NB4 (cell line): Measurements from ENCODE around the gene VAV3.

Experiments
- DNase-seq: peaks from one replicate; pipeline ENCODE4 v3.0.0; 2010; ENCODE audit warnings: low read depth
- H3K4me3 ChIP-seq: one replicate; pipeline ENCODE4 v1.5.1; 2011; ENCODE audit warnings: mild to moderate bottlenecking, low read depth, low read length, moderate library complexity
- MYC ChIP-seq: IDR thresholded peaks from 2 replicates; pipeline ENCODE4 v1.6.1; 2011; ENCODE audit warnings: low read depth, low read length
- POLR2A ChIP-seq: IDR thresholded peaks from 2 replicates; pipeline ENCODE4 v1.6.1; 2011; ENCODE audit warnings: mild to moderate bottlenecking; ENCODE audit not compliant: insufficient read length; ENCODE audit errors: extremely low read depth
- TF ChIP-seq, protein P1 (sequence below): IDR thresholded peaks from one replicate; pipeline ENCODE4 v1.5.1; 2012; ENCODE audit warnings: low read depth, low read length
- TF ChIP-seq, protein P2 (sequence below): IDR thresholded peaks from 2 replicates; pipeline ENCODE4 v1.6.1; 2011; ENCODE audit warnings: low read depth, low read length

Gene VAV3

DNA sequence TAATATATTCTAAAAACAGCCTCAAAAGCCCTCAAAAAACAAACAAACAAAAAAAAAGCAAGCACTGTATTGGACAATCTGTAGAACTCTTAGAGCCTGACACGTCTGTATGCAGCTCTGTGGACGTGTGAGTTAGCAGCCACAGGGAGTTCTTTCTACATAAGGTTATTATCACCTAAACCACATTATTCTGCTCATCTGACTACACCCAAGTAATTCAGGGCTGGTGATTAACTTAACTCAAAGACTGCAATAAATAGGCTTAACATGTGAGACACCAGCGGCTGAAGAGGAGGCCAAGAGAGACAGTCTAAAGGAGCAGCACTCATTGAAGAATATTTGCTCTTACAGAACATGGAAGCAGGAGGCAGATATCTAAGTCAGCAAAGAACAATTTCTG lies 316.0 kb downstream of the VAV3 start:
- TF ChIP-seq, protein P1, sequence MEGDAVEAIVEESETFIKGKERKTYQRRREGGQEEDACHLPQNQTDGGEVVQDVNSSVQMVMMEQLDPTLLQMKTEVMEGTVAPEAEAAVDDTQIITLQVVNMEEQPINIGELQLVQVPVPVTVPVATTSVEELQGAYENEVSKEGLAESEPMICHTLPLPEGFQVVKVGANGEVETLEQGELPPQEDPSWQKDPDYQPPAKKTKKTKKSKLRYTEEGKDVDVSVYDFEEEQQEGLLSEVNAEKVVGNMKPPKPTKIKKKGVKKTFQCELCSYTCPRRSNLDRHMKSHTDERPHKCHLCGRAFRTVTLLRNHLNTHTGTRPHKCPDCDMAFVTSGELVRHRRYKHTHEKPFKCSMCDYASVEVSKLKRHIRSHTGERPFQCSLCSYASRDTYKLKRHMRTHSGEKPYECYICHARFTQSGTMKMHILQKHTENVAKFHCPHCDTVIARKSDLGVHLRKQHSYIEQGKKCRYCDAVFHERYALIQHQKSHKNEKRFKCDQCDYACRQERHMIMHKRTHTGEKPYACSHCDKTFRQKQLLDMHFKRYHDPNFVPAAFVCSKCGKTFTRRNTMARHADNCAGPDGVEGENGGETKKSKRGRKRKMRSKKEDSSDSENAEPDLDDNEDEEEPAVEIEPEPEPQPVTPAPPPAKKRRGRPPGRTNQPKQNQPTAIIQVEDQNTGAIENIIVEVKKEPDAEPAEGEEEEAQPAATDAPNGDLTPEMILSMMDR: no peak
- no peak for TF ChIP-seq POLR2A
- TF ChIP-seq MYC: no peak
- TF ChIP-seq, protein P2, sequence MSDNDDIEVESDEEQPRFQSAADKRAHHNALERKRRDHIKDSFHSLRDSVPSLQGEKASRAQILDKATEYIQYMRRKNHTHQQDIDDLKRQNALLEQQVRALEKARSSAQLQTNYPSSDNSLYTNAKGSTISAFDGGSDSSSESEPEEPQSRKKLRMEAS: no peak
- no peak for DNase-seq
- no peak overlapping the region for H3K4me3 ChIP-seq

DNA sequence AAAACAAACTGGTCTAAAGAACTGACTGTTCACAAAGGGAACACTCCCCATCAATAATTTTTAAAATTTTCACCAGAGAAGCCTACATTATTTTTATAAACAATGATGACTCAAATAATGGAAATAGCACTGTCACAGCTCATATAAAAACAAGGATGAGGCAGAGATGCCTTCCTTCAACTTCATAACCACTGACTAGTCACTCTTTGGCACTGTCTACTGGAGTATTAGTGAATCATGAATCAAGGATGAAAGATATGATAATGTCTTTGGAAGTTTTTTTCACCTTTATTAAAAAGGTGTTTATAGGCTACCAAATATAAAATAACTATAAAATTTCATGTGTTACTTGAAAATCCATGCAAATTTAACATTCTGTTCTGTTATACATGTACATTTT lies 316.9 kb downstream of the VAV3 start:
- H3K4me3 ChIP-seq: no peak overlapping the region
- TF ChIP-seq, protein P1: no peak
- TF ChIP-seq MYC (no peak), POLR2A (no peak)
- TF ChIP-seq, protein P2: no peak
- DNase-seq: no peak

DNA sequence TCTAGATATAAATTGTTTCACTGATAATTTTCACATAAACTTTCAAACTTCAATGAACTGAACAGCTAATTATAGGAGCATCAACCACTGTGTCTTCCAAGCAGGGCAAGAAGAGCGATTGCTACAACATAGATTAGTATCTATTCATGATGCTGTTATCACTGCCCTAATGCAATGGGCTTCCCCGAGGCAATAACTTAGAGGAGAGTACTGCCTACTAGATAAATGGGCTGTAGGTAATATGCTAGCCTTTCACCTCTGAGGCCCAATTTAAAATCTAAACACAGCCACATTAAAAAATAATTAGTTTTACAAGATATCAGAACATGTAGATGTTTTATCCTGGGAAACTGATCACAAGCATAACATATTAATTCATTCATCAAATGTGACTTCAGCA lies 318.0 kb downstream of the VAV3 start:
- no peak for DNase-seq
- no peak overlapping the region for H3K4me3 ChIP-seq
- TF ChIP-seq, protein P2: no peak

DNA sequence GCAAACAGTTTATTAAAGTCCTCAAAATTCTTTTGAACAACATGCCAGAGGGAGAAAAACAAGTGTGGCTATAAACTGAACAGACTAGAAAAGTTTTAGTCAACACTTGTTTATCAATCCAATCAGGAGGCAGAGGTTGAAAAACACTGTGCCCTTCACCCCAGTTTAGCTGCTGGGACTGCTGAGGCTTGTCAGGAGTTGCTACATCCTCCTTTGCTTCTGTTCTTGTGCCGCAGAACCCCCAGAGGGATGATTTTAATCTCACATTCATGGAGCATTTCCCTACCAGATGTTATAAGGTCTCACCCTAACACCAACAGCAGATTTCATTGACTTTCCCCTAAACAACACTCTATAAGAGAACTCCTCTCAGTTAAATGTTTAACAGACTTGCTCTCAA lies 321.2 kb downstream of the VAV3 start:
- DNase-seq: peak; percentile 6

DNA sequence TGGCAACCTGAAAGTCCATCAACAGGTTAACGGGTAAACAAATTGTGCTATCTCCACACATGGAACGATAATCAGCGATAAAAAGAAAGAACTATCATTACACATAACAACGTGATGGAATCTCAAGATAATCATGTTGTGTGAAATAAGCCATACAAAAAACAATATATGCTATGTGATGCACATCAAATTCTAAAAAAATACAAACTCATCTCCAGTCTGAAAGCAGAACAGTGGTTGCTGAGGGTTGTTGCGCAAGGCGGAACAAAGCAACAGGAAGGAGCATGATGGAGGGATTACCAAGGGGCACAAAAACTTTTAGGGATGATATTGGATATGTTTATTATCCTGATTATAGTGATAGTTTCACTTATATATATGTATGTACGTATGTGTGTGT lies 324.8 kb downstream of the VAV3 start:
- DNase-seq: peak; percentile 6
- no peak overlapping the region for H3K4me3 ChIP-seq
- TF ChIP-seq, protein P2: no peak
- TF ChIP-seq, protein P1: no peak
- TF ChIP-seq POLR2A (no peak), MYC (no peak)

More for the DNA sequence above, 321.2 kb downstream of the VAV3 start:
- TF ChIP-seq MYC: no peak
- TF ChIP-seq, protein P1: no peak
- TF ChIP-seq, protein P2: no peak
- no peak for TF ChIP-seq POLR2A
- H3K4me3 ChIP-seq: no peak overlapping the region

DNA sequence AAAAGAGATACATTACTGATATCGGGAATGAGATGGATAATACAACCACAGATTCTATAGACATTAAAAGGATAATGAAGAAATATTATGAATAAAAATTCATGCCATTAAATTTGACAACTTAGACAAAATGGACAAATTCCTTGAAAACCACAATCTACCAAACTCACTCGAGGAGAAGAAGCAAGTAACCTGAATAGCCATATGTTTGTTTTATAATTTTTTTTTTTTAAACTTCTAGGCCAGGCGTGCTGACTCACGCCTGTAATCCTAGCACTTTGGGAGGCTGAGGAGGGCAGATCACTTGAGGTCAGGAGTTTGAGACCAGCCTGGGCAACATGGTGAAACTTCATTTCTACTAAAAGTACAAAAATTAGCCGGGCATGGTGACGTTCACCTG lies 327.9 kb downstream of the VAV3 start:
- TF ChIP-seq, protein P2: no peak
- no peak for TF ChIP-seq POLR2A
- no peak for TF ChIP-seq MYC
- TF ChIP-seq, protein P1: no peak
- no peak for DNase-seq
- H3K4me3 ChIP-seq: no peak overlapping the region
